NOMO-1 (cell line): ENCODE results near the gene AFG3L2.

Experiments used
- DNase-seq, 2 experiments: peaks; one replicate each; lab custom pipeline; 2025; ENCODE audit not compliant: unreplicated experiment in 2 of 2; lab: John Stamatoyannopoulos, UW

The AFG3L2 gene

GRCh38 chr18:12327510-12328178, 49.4 kb downstream of the AFG3L2 start:
- peak; percentile 32 to 44 for DNase-seq

- DNase-seq, result no peak
These were observed 50.1 kb downstream of the AFG3L2 start for GRCh38 chr18:12326711-12327460.

DNA sequence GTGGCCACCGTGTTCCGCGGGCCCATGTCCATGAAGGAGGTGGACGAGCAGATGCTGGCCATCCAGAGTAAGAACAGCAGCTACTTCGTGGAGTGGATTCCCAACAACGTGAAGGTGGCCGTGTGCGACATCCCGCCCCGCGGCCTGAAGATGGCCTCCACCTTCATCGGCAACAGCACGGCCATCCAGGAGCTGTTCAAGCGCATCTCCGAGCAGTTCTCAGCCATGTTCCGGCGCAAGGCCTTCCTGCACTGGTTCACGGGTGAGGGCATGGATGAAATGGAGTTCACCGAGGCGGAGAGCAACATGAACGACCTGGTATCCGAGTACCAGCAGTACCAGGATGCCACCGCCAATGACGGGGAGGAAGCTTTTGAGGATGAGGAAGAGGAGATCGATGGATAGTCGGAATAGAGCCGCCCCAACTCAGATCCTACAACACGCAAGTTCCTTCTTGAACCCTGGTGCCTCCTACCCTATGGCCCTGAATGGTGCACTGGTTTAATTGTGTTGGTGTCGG, 51.2 kb downstream of the AFG3L2 start:
- DNase-seq, result no peak

- DNase-seq, result no peak
These were observed 51.9 kb downstream of the AFG3L2 start for GRCh38 chr18:12324991-12325725.

DNA sequence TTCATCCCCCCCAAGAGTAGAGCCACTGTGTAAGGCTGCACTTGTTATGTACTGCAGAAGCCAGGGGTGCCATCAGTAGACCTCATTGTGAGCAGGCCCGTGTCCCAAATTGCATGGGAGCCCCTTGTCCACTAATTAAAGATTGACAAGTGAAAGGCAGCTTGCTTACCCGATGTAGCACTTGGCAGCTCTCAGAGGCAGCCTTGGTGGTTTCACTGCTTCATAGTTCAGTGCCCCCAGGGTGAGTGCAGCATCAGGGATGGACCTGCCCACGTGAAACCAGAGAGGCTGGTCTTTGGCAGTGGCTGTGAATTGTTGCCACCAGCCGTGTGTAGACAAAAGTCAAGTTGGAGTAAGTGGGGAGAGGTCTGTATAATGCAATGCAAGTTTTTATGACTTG, 55.7 kb downstream of the AFG3L2 start:
- no peak for DNase-seq

- DNase-seq, result no peak
These were observed 58.2 kb downstream of the AFG3L2 start for GRCh38 chr18:12318857-12319256.

- no peak for DNase-seq
These were observed 58.7 kb downstream of the AFG3L2 start for GRCh38 chr18:12318334-12318697.

- peak in 1 of 2 experiments; percentile 21 for DNase-seq
These were observed 59.2 kb downstream of the AFG3L2 start for GRCh38 chr18:12317664-12318333.

GRCh38 chr18:12315911-12316310, 61.1 kb downstream of the AFG3L2 start:
- no peak for DNase-seq

- no peak for DNase-seq
These were observed 61.5 kb downstream of the AFG3L2 start for GRCh38 chr18:12315490-12315889.

DNA sequence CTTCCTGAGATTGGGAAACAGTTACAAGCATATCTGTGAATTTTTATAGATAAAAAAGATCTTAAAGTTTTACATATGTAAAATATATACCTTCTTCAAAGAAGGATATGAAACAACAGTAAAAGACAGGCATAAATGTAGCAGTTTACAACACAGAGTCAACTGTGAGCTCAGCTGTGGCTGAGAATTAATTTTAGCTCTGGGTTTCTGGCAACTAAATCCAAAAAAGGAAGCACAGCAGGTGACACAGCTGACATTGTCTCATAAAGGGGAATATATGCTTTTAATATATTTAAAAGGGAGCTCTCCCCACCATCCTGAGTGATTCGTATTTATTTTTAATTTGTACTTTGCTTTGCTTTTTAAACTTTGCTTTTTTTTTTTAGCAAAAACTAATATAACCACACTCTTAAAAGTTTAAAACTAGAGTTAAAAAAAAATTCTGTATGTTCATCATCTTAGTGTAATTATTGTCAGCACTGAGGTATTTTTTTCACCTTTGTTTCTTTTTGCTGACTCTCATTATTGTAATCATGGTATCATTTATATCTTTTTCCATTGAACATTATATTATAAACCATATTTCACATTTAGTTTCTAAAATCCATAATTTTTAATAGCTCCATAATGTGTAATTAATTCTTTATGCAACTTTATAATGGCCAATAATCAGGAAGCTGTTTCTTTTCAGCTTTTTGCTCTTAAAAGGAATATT, 62.3 kb downstream of the AFG3L2 start:
- DNase-seq, result peak in 1 of 2 experiments; percentile 8

GRCh38 chr18:12313530-12314245, 63.3 kb downstream of the AFG3L2 start:
- DNase-seq, result no peak

DNA sequence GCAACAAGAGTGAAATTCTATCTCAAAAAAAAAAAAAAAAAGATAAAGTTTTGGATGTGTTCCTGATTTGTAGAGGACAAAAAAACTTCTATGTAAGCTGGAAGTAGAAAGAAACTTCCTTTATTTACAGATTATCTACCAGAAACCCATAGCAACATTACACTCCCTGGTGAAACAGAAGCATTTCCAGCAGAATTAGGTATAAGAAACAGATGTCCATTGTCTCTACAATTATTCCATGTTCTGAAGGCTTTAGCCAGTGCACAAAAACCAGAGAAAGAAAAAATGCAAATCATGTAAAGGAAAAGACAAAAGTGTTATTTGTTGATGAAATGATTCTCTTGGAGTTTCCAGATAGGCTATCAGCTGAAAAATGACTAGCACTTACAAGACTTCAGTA, 64.1 kb downstream of the AFG3L2 start:
- DNase-seq, result no peak

- DNase-seq, result no peak
These were observed 66.3 kb downstream of the AFG3L2 start for GRCh38 chr18:12310762-12311161.

DNA sequence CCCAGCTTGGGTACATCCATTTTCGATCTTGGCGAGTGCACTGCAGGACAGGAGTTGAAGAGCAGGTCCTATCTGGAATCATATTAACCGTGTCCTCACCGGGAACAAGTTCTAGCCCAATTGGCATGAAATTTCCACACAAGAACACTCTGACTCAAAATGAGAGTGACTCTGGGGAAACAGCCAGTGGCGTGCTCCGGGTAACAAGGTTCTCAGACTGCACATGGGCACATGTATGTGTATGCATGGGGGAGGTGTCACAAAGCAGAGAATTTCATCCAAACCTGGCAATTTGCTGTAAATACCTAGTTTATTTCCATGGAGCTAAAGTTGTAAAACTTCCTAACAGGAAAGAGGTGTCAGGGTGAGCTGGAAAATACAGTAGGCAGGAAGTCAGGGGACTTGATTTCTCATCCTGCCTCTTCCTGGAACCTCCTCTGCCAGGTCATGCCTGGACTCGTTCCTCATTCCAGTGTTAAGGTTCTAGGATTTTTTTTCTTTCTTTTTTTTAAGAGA, 67.3 kb downstream of the AFG3L2 start:
- DNase-seq, result no peak

- DNase-seq, result peak; percentile 51 to 69
These were observed 68.5 kb downstream of the AFG3L2 start for GRCh38 chr18:12308386-12309100.

- DNase-seq, result peak; percentile 39 to 45
These were observed 69.2 kb downstream of the AFG3L2 start, which contains the start of gene TUBB6 for GRCh38 chr18:12307701-12308385. Gene TUBB6, plus strand, starts transcription at chr18:12308241. Its CDS starts 52 bp downstream, at chr18:12308293.
